GM19035 (cell line): ENCODE results near the gene RRAS.
"Not testable (repeated sequence)": the region's sequence is repeated elsewhere in the genome, so short reads cannot be mapped to it uniquely, and the experiment has no call there.

Experiments
- ATAC-seq: cut with Tn5 transposase; IDR thresholded peaks from one replicate; pipeline ENCODE4 v1.9.1; 2021; ENCODE audit not compliant: unreplicated experiment

The RRAS gene

DNA sequence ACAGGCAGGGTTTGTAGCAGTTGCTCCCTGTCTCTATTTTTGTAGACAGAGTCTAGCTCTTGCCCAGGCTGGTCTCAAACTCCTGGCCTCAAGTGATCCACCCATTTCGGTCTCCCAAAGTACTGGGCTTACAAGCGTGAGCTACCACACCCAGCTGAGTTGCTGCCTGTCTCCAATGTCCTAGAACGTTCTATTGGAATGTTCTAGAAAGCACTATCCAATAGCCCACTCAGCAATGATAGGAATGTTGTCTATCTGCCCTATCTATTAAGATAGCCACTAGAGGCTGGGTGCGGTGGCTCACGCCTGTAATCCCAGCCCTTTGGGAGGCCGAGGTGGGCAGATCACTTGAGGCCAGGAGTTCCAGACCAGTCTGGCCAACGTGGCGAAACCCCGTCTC is 6.7 kb downstream of the RRAS start:
- not testable (repeated sequence) for ATAC-seq

DNA sequence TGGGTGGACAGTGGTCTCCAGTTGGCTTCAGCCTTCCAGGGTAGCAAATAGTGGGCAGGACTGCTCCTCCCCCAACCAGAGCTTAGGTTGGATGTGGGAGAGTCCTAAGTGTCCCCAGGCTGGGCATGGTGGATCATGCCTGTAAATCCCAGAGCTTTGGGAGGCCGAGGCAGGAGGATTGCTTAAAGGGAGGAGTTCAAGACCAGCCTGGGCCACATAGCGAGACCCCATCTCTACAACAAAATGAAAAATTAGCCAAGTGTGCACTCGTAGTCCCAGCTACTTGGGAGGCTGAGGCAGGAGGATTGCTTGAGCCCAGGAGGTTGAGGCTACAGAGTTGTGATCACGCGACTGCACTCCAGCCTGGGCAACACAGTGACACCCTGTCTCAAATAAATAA is 7.4 kb downstream of the RRAS start:
- no peak for ATAC-seq

DNA sequence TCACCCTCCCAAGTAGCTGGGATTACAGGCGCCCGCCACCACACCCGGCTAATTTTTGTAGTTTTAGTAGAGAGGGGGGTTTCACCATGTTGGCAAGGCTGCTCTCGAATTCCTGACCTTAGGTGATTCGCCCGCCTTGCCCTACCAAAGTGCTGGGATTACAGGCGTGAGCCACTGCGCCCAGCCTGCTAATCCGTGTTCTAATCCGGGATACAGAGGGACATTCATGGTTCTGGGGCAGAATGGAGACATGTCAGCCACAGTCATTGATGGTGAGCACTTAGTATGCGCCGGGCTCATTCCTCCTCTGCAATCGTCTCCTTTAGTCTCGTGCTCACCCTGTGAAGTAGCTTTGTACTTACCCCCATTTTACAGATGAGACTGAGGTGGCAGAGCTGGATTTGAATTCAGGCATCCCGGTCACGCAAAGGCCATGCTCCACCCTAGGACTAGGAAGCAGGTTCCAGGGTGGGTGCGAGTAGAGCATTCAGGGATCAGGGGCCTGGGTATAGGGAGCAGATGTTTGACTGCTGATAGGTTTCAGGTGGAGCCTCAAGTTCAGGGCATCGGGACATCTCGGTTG is 8.2 kb downstream of the RRAS start:
- no peak for ATAC-seq

DNA sequence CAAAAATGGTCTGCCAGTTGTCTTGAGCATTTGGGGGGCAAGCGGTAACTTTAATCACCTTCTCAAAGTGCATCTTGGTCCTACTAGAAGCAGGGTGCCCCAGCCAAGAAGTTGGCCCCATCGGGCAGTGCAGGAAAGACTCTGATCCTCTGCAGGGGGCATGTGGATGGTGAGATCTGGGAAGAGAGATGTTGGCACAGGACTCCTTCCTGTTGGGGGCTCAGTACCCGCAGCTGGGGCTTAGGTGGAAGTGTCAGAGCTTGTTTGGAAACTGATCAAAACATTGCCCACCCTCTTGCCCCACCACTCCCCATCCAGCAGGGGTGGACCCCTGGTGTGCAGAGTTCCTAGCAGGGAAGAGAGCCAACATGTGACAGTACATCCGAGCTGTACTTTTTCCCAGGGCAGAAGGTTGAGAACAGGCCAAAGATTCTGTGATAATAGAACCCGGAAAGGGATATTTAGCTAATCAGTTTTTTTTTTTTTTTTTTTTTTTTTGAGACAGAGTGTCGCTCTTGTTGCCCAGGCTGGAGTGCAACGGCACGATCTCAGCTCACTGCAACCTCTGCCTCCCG is 8.8 kb downstream of the RRAS start:
- ATAC-seq = no peak

DNA sequence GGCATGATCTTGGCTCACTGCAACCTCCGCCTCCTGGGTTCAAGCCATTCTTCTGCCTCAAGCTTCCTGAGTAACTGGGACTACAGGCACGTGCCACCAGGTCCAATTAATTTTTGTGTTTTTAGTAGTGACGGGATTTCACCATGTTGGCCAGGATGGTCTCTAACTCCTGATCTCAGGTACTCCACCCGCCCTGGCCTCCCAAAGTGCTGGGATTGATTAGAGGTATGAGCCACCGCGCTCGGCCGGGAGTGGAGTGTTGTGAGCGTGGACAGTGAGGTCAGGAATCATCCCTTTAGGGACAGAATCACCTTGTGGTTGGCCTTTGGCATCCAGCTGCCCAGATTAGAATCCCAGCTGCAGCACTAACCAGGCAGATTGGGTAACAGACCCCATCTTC is 10.3 kb downstream of the RRAS start:
- no peak for ATAC-seq

DNA sequence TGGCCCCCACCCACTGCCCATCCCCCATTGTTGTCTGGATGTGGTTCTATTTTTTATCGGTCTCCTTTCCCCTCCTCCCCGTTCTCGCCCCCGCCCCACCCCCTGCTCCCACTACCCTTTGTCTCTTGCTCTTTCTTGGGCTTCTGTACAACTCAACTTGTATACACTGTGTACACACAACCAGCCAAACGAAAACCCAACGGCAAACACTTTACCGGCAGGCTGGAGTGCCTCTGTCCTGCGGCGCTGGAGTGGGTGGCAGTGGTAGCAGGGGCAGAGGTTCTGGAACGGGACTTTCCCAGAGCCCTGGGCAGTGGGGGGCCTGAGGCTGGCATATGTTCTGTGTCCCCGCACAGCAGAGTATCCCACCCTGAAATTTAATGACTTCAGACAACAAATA is 13.7 kb downstream of the RRAS start:
- no peak for ATAC-seq

DNA sequence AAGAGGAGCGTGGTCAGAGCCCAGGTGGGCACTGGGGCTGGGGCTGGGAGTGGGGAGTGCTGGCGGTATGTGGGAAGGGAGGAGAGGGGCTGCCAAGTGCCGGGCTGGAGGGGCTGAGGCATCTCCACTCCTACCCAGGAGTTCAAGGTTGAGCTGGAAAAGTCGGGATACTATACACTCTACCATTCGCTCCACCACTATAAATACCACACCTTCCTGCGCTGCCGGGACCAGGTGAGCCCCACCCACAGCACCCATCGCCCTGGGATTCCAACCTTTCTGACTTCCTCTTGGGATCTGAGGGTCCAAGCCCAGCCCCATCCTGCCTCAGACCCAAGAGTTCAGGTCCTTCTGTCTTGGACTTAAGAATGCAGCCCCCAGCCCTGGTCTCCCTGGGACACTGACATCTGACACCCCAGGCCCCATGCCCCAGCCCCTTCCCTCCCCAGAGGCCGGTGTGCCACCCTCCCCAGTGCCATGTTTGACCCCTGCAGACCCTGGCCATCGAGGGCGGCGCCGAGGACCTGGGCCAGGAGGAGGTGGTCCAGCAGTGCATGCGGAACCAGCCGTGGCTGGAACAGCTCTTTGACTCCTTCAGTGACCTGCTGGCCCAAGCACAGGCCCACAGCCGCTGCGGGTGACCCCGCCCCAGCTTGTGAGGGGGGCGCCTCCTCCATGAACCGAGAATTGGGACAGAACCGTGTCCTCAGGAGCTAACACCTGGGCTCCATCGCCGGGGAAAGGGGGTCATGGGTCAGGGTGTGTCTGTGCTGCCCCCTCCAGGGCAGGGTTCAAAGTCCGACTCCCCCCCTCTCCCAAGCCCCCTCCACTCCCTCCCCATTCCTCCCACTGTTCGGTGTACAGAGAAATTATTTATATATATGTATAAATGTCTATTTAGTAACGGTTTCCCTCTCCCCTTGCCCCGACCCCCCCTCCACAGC is 14.7 kb downstream of the RRAS start:
- no peak for ATAC-seq

DNA sequence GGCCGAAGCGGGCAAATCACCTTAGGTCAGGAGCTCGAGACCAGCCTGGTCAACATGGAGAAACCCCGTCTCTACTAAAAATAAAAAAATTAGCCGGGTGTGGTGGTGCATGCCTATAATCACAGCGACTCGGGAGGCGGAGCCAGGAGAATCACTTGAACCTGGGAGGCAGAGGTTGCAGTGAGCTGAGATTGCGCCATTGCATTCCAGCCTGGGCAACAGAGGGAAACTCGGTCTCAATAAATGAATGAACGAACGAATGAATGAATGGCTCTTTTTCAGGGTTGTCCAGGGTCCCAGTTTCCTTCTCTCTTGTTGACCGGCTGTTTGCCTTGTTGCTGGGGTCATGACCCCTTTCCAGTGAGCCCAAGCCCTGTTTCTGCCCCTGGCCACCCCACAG is 22.1 kb downstream of the RRAS start:
- ATAC-seq = not testable (repeated sequence)

DNA sequence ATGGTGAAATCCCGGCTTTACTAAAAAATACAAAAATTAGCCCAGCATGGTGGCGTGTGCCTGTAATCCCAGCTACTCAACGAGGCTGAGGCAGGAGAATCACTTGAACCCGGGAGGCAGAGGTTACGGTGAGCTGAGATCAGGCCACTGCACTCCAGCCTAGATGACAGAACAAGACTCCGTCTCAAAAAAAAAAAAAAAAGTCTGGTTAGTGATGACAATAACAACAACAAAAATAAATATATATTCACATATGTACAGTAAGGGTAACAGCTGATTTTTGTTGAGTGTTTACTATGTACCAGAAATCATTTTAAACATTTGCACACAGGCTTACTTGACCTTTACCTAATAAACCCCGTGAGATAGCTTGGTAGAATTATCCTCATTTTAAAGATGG is 23.0 kb downstream of the RRAS start:
- ATAC-seq = no peak

DNA sequence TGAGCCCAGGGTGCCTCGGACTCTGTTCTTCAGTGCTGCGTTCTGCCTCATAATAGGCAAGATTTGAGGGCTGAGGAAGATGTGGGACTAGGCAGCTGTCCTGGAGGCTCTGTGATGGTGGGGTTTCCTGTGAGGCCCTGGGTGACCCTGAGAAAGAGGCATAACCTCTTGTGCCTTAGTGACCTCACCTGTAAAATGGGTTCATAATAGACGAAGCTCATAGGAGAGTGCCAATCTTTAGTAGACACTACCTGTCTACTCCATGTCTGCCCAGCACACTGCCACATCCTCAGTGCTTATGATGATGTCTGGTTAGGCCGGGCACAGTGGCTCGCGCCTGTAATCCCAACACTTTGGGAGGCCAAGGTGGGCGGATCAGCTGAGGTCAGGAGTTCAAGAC is 23.4 kb downstream of the RRAS start:
- ATAC-seq = no peak

DNA sequence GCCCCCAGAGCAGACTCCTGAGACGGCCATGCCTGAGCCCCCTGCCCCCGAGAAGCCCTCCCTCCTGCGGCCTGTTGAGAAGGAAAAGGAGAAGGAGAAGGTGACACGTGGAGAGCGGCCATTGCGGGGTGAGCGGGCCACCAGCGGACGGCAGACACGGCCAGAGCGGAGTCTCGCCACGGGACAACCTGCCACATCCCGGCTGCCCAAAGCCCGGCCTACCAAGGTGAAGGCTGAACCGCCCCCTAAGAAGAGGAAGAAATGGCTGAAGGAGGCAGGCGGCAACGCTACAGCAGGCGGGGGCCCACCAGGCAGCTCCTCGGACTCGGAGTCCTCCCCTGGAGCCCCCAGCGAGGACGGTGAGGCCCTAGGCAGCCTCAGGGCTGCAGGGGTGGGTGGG is 24.1 kb downstream of the RRAS start:
- ATAC-seq = no peak

DNA sequence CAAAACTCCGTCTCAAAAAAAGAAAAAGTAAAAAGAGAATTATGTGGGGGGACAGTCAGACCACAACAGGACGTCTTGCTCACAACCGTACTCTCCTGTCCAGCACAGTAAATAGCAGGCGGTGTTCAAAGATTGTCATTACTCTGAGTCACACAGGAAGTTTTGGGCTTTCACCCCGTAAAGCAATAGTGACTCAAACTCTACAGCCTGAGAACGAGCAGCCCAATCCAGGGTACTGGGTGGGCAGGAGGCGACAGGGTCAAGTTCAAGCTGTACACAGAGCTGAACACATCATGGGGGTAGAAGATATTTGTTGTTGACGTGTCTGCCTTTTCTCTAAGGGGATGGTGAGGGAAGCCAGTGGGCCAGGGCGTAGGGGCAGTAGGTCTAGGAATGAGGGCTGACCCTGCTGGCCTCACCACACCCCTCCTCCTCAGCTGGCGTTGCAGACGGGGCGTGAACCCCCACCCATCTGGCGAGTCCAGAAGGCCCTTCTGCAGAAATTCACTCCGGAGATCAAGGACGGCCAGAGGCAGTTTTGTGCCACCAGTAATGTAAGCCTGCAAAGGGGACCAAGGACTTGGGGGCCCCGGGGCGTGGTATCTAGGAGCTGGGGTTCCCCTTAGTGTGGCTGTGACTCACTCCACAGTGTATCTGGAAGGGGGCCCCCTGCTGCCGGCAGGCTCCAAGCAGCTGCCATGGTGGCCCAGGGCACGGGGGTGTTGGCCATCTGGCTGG is 25.7 kb downstream of the RRAS start:
- ATAC-seq = no peak

DNA sequence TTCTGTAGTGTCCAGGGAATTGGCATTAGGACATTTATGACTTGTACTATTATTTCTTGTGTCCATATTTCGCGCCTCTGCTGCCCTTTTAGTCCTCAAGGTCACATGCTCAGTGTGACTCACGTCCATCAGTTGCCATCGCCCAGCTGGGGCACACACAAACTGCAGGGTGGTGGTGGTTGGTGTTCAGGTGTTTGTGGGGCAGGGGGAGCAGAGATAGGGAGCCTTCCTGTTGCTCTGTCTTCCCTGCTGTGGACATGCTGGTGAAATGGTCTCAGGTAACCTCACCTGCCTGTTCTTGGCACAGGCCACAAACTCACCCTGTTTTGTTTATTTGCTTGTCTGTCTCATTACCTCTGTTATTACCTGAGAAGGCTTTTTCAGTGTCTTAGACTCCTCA is 26.6 kb downstream of the RRAS start:
- no peak for ATAC-seq

DNA sequence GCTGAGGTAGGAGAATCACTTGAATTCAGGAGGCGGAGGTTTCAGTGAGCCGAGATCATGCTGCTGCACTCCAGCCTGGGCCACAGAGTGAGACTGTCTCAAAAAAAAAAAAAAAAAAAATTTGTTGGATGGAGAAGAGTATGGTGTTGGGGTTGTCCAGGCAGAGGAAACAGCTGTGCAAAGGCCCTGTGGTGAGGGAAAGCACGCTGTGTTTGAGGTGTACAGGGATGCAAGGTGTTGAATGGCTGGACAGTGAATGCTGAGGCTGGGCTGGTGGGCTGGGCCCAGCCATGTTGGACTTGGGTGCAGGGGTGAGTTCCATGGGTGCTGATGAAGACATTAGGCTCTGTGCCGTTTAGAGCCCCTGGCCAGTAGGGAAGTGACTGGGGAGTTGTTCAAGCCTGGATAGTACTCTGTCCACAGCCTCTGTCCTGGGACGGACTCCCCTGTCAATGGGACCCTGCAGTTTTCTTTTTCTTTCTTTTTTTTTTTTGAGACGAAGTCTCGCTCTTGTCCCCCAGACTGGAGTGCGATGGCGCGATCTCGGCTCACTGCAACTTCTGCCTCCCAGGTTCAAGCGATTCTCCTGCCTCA is 30.3 kb downstream of the RRAS start:
- no peak for ATAC-seq

DNA sequence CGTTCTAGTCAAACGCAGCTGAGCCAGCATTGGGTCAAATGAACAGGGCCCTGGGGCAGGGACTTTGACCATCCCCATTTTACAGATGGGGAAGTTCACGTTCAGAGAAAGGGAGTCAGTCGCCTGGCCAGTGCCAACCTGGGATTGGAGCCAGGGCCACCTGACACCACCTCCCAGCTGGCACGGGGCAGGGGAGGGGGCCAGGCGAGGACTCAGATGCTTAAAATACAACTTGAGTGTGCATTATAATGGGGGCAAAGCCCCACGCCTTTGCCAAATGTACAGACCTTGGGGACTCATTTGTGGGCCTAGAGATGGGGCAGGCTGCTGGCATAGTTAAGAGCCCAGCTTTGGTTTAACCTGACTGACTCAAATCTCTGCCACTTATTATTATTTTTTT is 34.3 kb downstream of the RRAS start:
- no peak for ATAC-seq

DNA sequence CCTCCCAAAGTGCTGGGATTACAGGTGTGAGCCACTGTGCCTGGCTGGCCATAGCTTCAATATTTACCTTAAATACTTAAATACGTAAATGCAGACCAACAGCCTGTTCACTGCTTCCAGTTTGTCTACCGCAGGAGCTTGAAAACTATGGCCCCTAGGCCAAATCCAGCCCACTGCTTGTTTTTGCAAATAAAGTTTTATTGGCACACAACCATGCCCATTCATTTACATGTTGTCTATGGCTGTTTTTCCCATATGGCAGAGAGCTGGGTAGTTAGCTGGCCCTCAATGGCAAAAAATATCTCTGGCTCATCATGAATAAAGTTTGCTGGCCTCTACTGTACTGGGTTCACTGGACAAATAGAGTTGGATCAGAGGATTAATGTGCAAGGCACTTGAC is 37.1 kb downstream of the RRAS start:
- ATAC-seq = no peak

DNA sequence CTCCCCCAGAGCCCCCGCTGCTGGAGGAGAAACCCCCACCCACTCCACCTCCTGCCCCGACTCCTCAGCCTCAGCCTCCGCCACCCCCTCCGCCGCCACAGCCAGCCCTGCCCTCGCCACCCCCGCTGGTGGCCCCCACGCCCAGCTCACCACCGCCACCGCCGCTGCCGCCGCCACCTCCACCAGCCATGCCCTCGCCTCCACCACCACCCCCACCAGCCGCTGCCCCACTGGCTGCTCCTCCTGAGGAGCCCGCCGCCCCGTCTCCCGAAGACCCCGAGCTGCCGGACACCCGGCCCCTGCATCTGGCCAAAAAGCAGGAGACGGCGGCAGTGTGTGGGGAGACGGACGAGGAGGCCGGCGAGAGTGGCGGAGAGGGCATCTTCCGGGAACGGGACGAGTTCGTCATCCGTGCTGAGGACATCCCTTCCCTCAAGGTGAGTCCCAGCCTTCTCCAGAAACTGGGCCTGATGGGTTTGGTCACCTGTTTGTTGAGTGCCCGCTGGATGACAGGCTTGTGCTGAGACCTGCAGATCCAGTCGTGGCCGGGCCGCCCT is 38.4 kb downstream of the RRAS start:
- ATAC-seq = no peak

DNA sequence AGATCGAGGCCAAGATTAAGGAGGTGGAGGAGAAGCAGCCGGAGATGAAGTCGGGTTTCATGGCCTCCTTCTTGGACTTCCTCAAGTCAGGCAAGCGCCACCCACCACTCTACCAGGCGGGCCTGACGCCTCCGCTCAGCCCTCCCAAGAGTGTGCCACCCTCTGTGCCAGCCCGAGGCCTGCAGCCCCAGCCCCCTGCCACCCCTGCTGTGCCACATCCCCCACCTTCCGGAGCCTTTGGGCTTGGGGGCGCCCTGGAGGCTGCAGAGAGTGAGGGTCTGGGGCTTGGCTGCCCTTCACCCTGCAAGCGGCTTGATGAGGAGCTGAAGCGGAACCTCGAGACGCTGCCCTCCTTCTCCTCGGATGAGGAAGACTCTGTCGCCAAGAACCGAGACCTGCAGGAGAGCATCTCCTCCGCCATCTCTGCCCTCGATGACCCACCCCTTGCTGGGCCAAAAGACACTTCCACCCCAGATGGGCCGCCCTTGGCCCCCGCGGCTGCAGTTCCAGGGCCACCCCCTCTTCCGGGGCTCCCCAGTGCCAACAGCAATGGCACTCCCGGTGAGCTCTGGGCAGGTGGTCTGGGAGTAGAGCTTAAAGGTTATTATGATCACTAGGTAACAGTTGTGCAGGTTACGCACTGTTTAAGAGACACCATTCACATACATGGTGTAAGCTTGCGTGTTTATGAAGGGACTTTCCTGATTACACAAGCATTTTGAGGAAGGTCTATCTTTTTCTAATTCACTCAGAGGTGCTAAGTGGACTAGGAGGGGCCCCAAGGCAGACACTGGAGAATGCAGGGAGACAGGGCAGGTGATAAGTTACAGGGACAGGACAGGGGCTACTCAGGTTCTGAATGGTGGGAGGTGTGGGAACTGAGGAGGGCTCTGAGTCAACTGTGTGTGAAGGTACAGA is 40.3 kb downstream of the RRAS start:
- no peak for ATAC-seq

DNA sequence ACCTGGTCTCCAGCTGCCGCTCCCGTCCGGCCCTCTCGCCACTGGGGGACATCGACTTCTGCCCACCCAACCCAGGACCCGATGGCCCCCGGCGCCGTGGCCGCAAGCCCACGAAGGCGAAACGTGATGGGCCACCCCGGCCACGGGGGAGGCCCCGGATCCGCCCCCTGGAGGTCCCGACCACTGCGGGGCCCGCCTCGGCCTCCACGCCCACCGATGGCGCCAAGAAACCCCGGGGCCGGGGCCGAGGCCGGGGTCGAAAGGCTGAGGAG is 42.3 kb downstream of the RRAS start:
- ATAC-seq = no peak
